Kidney tubule cell (primary cell): ENCODE measurements around the gene SERPINA1.

Source experiments
- DNase-seq: peaks from one replicate; pipeline ENCODE4 v3.0.0-alpha.2; 2018; ENCODE audit warnings: low spot score

Gene SERPINA1

DNA sequence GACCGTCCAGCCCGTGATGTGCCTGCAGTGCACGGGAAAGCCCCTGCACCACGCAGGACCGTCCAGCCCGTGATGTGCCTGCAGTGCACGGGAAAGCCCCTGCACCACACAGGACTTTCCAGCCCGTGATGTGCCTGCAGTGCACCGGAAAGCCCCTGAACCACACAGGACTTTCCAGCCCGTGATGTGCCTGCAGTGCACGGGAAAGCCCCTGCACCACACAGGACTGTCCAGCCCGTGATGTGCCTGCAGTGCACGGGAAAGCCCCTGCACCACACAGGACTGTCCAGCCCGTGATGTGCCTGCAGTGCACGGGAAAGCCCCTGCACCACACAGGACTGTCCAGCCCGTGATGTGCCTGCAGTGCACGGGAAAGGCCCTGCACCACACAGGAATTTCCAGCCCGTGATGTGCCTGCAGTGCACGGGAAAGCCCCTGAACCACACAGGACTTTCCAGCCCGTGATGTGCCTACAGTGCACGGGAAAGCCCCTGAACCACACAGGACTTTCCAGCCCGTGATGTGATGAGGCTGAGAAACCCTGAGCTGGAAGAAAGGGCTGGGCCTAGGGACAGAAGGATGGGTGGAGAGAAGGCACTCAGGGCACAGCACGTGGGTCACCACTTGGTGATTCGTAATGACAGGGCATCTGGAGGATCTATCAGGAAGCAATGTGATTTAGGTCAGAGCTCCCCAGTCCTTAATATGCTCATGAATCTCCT, 42.2 kb downstream of the SERPINA1 start:
- peak; percentile 95 for DNase-seq

- DNase-seq = peak; percentile 96
Measured at GRCh38 chr14:94345344-94346064, 42.9 kb downstream of the SERPINA1 start.

GRCh38 chr14:94344389-94344788, 44.0 kb downstream of the SERPINA1 start:
- DNase-seq = no peak

- DNase-seq = no peak
Measured at GRCh38 chr14:94343238-94344005, 45.0 kb downstream of the SERPINA1 start.

- peak; percentile 99 for DNase-seq
Measured at GRCh38 chr14:94342334-94342934, 46.0 kb downstream of the SERPINA1 start.

DNA sequence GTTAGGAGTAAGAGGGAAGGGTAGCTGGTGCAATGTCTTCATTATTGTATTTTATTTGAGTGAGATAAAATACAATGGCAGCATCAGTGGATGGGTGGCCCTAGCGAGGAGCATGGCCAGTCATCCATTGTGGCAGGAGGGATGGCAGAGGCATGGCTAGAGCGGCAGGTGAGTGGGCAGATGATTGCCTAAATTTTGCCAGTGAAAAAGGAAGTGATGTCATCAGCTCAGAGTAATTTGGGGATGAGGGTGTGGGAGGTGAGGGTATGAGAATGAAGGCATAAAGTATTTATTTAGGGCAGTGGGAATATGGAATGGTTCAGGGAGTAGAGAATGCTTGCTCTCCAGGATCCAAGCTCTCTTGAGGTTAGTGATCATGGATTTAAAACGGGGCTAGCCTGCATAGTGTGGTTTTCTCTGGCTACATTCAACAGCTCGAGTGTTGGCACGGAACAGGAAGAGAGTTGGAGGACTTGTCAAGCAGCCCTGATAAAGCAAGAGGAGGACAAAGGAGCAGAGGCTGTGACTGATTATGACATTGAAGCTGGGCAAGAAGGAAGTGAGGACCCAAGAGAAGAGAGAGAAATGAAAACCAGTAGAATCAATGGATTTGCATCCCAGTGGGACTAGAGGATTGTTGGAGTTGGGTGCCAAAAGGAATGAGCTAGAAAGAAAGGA, 46.6 kb downstream of the SERPINA1 start:
- no peak for DNase-seq

DNA sequence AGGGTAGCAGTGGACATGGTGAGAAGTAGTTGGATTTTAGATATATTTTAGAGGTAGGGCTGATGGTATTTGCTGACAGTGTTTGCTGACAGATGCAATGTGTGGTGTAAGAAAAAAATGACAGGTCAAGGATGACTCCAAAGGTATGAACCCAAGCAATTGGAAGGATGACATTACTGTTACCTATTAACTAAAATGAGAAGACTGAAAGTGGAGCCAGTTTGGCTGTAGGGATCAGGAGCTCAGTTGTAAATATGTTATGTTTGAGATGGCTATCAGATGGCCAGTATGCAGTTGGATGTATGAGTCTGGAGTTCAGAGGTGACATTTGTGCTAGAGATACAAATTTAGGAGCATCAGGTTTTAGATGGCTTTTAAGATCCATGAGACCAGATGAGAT, 47.9 kb downstream of the SERPINA1 start:
- peak; percentile 67 for DNase-seq

DNA sequence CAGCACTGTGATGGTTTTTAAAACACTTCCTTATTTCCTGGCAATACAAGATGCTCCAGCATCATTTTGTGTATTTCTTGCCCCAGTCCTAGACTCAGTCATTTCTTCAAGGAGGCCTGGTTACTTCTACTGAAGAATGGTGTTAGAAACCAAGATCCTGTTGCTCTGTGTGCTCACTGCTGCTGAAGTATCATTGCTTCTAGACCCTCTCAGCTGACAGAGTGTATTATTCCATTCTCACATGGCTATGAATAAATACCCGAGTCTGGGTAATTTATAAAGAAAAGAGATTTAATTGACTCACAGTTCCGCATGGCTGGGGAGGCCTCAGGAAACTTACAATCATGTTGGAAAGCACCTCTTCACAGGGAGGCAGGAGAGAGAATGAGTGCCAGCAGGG, 50.4 kb downstream of the SERPINA1 start:
- no peak for DNase-seq

DNA sequence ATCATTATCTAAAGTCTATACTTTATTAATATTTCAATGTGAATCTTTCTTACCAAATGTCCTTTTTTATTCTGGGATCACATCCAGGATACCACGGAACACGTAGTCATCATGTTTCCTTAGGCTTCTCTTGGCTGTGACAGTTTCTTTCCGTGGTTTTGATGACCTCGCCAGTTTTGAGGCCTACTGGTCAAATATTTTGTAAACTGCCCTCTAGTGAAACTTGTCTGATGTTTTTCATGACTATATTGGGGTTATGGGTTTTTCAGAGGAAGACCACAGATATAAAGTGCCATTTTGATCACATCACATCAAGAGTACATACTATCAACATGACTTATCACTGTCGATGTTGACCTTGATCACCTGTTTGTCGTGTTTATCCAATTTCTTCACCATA, 51.1 kb downstream of the SERPINA1 start:
- DNase-seq = peak; percentile 56

DNA sequence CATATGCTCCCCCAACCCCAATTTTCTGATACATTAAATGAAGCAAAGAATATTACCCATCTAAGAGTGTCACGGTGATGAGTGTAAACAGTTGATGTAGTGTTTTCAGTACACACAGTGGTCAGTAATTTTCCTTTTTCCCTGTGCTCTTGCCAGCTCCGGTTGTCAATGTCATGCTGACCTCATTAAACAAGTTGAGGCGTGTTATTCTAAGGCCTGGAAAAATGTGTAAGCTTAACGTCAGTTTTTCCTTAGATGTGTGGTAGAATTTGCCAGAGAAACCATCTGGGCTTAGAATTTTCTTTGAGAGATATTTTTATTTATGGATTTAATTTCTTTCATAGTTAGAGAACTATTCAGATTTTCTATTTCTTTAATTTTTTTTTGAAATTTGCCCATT, 53.5 kb downstream of the SERPINA1 start:
- no peak for DNase-seq

GRCh38 chr14:94332587-94332986, 55.8 kb downstream of the SERPINA1 start:
- no peak for DNase-seq

DNA sequence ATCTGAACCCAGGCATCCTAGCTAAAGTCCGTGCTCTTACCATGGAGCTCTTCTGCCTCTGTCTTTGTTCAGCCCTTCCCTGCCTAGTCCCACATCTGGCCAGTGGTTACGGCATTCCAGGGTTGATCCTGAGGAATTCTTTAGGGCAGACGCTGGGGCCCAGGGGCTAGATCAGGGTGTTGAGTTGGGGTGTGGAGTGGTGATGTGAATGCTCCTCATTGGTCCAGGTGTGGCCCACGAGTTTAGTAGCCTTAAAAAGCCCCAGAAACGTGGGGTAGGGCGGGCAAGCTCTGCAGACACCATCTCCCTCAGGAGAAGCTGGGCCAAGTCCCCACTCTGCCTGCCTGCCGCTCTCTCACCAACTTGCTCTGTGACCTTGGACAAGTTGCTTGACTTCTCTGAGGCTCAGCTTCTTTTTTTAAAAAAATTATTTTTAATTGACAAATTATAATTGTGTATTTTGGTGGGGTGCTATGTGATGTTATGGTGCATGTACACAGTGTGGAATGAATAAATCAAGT, 56.3 kb downstream of the SERPINA1 start:
- DNase-seq = no peak

- DNase-seq = no peak
Measured at GRCh38 chr14:94331462-94331861, 56.9 kb downstream of the SERPINA1 start.

DNA sequence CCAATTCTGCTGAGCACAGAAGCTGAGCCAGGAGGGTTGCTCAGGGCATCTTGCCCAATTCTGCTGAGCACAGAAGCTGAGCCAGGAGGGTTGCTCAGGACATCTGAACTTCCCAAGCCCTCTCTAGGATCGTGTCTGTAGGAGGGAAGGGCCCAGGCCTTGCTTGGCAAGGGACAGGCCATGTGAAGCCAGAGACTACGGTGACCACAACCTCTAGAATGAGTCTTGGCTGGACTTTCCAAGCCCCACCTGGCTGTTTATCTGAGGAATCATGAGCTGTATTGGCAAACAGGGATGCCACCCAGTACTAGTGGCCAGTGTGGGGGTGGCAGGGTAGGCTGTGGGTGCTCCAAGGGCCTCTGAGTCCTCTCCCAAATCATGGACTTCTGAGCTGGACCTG, 57.5 kb downstream of the SERPINA1 start:
- no peak for DNase-seq

DNA sequence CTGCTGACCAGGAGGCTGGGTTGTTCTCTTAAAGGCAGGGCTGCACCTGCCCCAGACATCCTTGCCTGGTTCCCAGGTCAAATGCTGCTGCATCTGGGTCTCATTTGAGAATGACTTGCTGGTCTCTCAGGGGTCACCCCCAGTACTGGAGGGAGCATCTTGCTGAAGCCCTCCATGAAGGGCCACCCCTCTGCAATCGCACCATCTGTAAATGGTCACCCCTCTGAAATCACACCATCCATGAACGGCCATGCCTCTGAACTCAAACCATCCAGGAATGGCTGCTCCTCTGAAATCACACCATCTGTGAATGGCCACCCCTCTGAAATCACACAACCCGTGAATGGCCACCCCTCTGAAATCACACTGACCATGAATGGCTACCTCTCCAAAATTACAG, 58.0 kb downstream of the SERPINA1 start:
- DNase-seq = no peak

DNA sequence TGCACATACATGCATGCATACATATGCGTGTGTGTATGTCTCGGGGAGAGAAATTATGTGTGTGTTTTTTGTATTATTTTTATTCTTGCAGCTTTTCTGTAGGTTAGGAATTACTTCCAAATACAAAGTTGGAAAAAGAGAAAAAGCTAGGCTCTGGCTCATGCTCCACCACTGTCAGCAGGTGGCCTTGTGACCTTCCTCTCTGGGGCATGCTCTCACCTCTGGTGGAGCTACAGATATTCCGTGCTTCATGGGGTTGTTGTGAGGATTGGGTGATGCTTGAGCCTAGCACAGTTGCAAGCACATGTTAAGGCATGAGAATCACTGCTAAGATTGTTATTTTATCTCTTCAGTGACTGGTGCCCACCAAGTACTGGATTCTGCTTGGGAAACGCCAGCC, 58.5 kb downstream of the SERPINA1 start:
- DNase-seq = no peak

- DNase-seq = peak; percentile 95
Measured at GRCh38 chr14:94328196-94328595, 60.2 kb downstream of the SERPINA1 start.
